Astrocyte of the spinal cord (primary cell): Measurements from ENCODE around the gene ATP5IF1.

Experiments used
- DNase-seq: peaks from one replicate; pipeline ENCODE4 v3.0.0; 2011; ENCODE audit warnings: low read depth, low spot score
- H3K4me3 ChIP-seq: 2 replicates; pipeline ENCODE4 v1.5.1; 2011; ENCODE audit warnings: low read depth, mild to moderate bottlenecking, low read length, moderate library complexity
- in situ Hi-C: cut with HindIII; loops from 2 replicates; pipeline ENCODE4 v1.10.0; 2017; ENCODE audit warnings: low sequenced_read_pairs
- TF ChIP-seq, protein P1 (sequence below): IDR thresholded peaks from 2 replicates; pipeline ENCODE4 v1.5.1; 2012; ENCODE audit warnings: low read depth, mild to moderate bottlenecking, low read length, inconsistent platforms

The ATP5IF1 gene

GRCh38 chr1:28196330-28196729, 39.6 kb upstream of the ATP5IF1 start:
- H3K4me3 ChIP-seq = no peak overlapping the region
- TF ChIP-seq, protein P1, sequence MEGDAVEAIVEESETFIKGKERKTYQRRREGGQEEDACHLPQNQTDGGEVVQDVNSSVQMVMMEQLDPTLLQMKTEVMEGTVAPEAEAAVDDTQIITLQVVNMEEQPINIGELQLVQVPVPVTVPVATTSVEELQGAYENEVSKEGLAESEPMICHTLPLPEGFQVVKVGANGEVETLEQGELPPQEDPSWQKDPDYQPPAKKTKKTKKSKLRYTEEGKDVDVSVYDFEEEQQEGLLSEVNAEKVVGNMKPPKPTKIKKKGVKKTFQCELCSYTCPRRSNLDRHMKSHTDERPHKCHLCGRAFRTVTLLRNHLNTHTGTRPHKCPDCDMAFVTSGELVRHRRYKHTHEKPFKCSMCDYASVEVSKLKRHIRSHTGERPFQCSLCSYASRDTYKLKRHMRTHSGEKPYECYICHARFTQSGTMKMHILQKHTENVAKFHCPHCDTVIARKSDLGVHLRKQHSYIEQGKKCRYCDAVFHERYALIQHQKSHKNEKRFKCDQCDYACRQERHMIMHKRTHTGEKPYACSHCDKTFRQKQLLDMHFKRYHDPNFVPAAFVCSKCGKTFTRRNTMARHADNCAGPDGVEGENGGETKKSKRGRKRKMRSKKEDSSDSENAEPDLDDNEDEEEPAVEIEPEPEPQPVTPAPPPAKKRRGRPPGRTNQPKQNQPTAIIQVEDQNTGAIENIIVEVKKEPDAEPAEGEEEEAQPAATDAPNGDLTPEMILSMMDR = no peak
- DNase-seq = no peak
- in situ Hi-C loops = no loop called here

GRCh38 chr1:28197682-28198415, 38.1 kb upstream of the ATP5IF1 start:
- no peak for DNase-seq
- in situ Hi-C loops = no loop called here

GRCh38 chr1:28199328-28200233, 36.3 kb upstream of the ATP5IF1 start:
- no peak for DNase-seq
- in situ Hi-C loops = no loop called here
- TF ChIP-seq, protein P1 = no peak
- no peak overlapping the region for H3K4me3 ChIP-seq

More at GRCh38 chr1:28197682-28198415, 38.1 kb upstream of the ATP5IF1 start:
- H3K4me3 ChIP-seq = no peak overlapping the region
- TF ChIP-seq, protein P1 = no peak

DNA sequence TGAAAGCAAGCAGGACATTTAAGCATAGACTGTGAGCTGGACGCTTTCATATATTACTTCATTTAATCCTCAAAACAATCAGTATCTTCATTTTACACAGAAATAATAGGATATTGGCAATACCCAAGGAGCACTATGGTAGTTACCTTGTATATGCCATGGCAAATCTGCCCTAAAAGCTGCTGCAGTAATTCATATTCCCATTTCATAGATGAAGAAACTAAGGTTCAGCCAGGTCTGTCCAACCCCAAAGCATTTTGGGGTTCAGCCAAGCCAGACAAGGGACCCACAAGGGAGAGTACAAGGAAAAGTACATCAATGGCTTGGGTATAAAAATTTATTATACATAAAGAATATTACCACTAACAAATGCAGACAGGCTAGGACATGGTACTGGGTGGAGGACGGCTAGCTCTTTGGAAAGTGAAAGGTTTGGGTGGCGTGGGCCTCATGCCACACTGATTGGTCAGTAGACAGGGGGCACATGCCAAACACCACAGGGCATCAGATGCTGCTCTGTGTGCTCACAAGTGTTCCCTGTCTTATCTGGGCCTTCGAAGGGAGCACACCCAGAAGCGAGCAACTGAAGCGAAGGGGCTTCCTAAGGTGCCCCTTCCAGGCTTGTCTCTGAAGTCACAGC, 35.6 kb upstream of the ATP5IF1 start:
- in situ Hi-C loops = no loop called here
- DNase-seq = no peak
- no peak overlapping the region for H3K4me3 ChIP-seq
- TF ChIP-seq, protein P1 = no peak

GRCh38 chr1:28205243-28205642, 30.7 kb upstream of the ATP5IF1 start:
- DNase-seq = no peak
- in situ Hi-C loops = no loop called here
- no peak overlapping the region for H3K4me3 ChIP-seq
- TF ChIP-seq, protein P1 = no peak

- H3K4me3 ChIP-seq = no peak overlapping the region
- peak; percentile 72 for DNase-seq
- in situ Hi-C loops = no loop called here
- TF ChIP-seq, protein P1 = peak; percentile 84
Measured at GRCh38 chr1:28208818-28209441, 27.0 kb upstream of the ATP5IF1 start.
